Colonic mucosa (tissue), 4 donors: ENCODE results near the gene LDB3. TPM values are rescaled to one million over a fixed set of nuclear protein-coding genes. Genes with fewer than 3 reads are reported as not detected.

ENCODE experiments used
- DNase-seq: peaks from one replicate; pipeline ENCODE4 v3.0.0-alpha.2; 2020
- H3K27ac ChIP-seq: fragments of 200-600 bp; one replicate; pipeline ENCODE4 v1.8.0; 2021
- H3K27me3 ChIP-seq: fragments of 200-600 bp; one replicate; pipeline ENCODE4 v1.8.0; 2021
- H3K36me3 ChIP-seq: fragments of 200-600 bp; one replicate; pipeline ENCODE4 v1.8.0; 2021
- H3K4me1 ChIP-seq: fragments of 200-600 bp; one replicate; pipeline ENCODE4 v1.8.0; 2021; ENCODE audit warnings: mild to moderate bottlenecking
- H3K4me3 ChIP-seq: fragments of 200-600 bp; one replicate; pipeline ENCODE4 v1.8.0; 2021
- H3K9ac ChIP-seq, 2 donors: one replicate each; pipeline ENCODE4 v1.7.0; 2013; ENCODE audit warnings: control low read depth in 2 of 2, low read depth in 2 of 2, low read length in 2 of 2
- H3K9me3 ChIP-seq: fragments of 200-600 bp; one replicate; pipeline ENCODE4 v1.8.0; 2021
- CTCF ChIP-seq: fragments of 200-600 bp; IDR thresholded peaks from one replicate; pipeline ENCODE4 v1.8.0; 2022; ENCODE audit warnings: antibody characterized with exemption, mild to moderate bottlenecking
- intact Hi-C: fragments of 100-400 bp; cut with DNase I; formaldehyde crosslinking; loops from one replicate; pipeline ENCODE4 v1.14.1; 2022
- total RNA-seq, 2 donors: library from RNA; stranded (reverse); fragmentation: NEBNext Ultra II Directional in 1 of 2; extraction: Animal tissue kit (Norgen Biotek cat#: 25700) in 1 of 2; gene quantifications; one replicate each; pipeline ENCODE4 v1.2.1, GENCODE V29; 2021
- donor health status: healthy.
- donor health status: DM: no; HTN: no; CAD: no.
- donor health status: DM: no; HTN: no; CAD: no.

LDB3 gene
- total RNA-seq, 2 donors from 2014 or later, result 0.72 to 4.7 TPM

GRCh38 chr10:86753051-86753450 is 84.7 kb downstream of the LDB3 start:
- no peaks in the 10 kb centered on the region for H3K27me3 ChIP-seq
- intact Hi-C loops, result no loop called here
- no peak for TF ChIP-seq CTCF
- H3K4me1 ChIP-seq, result peaks cover under 1% of the 10 kb centered on the region
- no peaks in the 10 kb centered on the region for H3K36me3 ChIP-seq
- DNase-seq, result no peak
- no peak overlapping the region for H3K4me3 ChIP-seq
- H3K9ac ChIP-seq, result no peak overlapping the region
- peak overlapping the region; percentile 19 for H3K27ac ChIP-seq
- no peaks in the 10 kb centered on the region for H3K9me3 ChIP-seq

- Histone ChIP-seq H3K9me3 (no peaks in the 10 kb centered on the region), H3K27me3 (no peaks in the 10 kb centered on the region), H3K4me3 (no peak overlapping the region), H3K9ac (no peak overlapping the region), H3K4me1 (peaks cover 4% of the 10 kb centered on the region), H3K27ac (no peak overlapping the region), H3K36me3 (no peaks in the 10 kb centered on the region)
- TF ChIP-seq CTCF, result no peak
- no peak for DNase-seq
- intact Hi-C loops, result no loop called here
Observed at GRCh38 chr10:86753638-86754434, 85.5 kb downstream of the LDB3 start.

GRCh38 chr10:86755454-86755739 is 87.1 kb downstream of the LDB3 start:
- no peak for TF ChIP-seq CTCF
- Histone ChIP-seq H3K27ac (peak overlapping the region; percentile 93), H3K9me3 (no peaks in the 10 kb centered on the region), H3K9ac (peak overlapping the region; percentile 80 to 97), H3K4me3 (peak overlapping the region; percentile 87), H3K27me3 (no peaks in the 10 kb centered on the region), H3K4me1 (peaks cover 4% of the 10 kb centered on the region), H3K36me3 (no peaks in the 10 kb centered on the region)
- DNase-seq, result no peak
- intact Hi-C loops, result no loop called here

- no peaks in the 10 kb centered on the region for H3K27me3 ChIP-seq
- no peaks in the 10 kb centered on the region for H3K9me3 ChIP-seq
- intact Hi-C loops, result no loop called here
- peak overlapping the region; percentile 93 for H3K27ac ChIP-seq
- H3K9ac ChIP-seq, result peak overlapping the region; percentile 80 to 97
- H3K36me3 ChIP-seq, result no peaks in the 10 kb centered on the region
- peaks cover 4% of the 10 kb centered on the region for H3K4me1 ChIP-seq
- DNase-seq, result peak; percentile 93
- TF ChIP-seq CTCF, result no peak
- H3K4me3 ChIP-seq, result peak overlapping the region; percentile 87
Observed at GRCh38 chr10:86755740-86756510, 87.6 kb downstream of the LDB3 start.

GRCh38 chr10:86756511-86757112 is 88.3 kb downstream of the LDB3 start, which contains the start of gene BMPR1A:
TSS of gene BMPR1A (plus strand) at chr10:86756619. CDS start at chr10:86876019, 119,400 bp downstream.
- peak; percentile 22 for DNase-seq
- intact Hi-C loops, result no loop called here
- Histone ChIP-seq H3K4me3 (peak within 1 kb of the TSS; percentile 87), H3K27me3 (no peaks in the 10 kb centered on the region), H3K36me3 (no peaks in the 10 kb centered on the region), H3K9ac (peak within 1 kb of the TSS; percentile 90 to 97), H3K27ac (peak within 1 kb of the TSS; percentile 93), H3K4me1 (peaks cover 4% of the 10 kb centered on the region), H3K9me3 (no peaks in the 10 kb centered on the region)
- TF ChIP-seq CTCF, result no peak
